Smooth muscle cell (in vitro differentiated cells): Measurements from ENCODE around the gene RASIP1. TPM values are rescaled to one million over a fixed set of nuclear protein-coding genes. Genes with fewer than 3 reads are reported as not detected.
"Not testable (repeated sequence)": the region's sequence is repeated elsewhere in the genome, so short reads cannot be mapped to it uniquely, and the experiment has no call there.

Source experiments
- DNase-seq: peaks from one replicate; lab custom pipeline; 2025; ENCODE audit not compliant: unreplicated experiment; lab: John Stamatoyannopoulos, UW
- H2AFZ ChIP-seq: fragments of 200-600 bp; sonication (generic); 2 replicates; pipeline ENCODE4 v1.6.0; 2016; ENCODE audit warnings: antibody characterized with exemption, low read depth, mild to moderate bottlenecking
- H3F3A ChIP-seq: fragments of 200-600 bp; sonication (generic); 2 replicates; pipeline ENCODE4 v1.6.0; 2017; ENCODE audit warnings: antibody characterized with exemption, low read depth
- H3K27ac ChIP-seq: fragments of 200-600 bp; sonication (generic); 2 replicates; pipeline ENCODE4 v1.5.1; 2016; ENCODE audit warnings: low read depth, mild to moderate bottlenecking
- H3K27me3 ChIP-seq: fragments of 200-600 bp; sonication (generic); 2 replicates; pipeline ENCODE4 v1.6.1; 2016; ENCODE audit warnings: low read depth, mild to moderate bottlenecking
- H3K36me3 ChIP-seq: fragments of 200-600 bp; sonication (generic); 2 replicates; pipeline ENCODE4 v1.5.1; 2016; ENCODE audit warnings: low read depth
- H3K4me1 ChIP-seq: fragments of 200-600 bp; sonication (generic); 2 replicates; pipeline ENCODE4 v1.5.1; 2016; ENCODE audit warnings: low read depth
- H3K4me2 ChIP-seq: fragments of 200-600 bp; sonication (generic); 2 replicates; pipeline ENCODE4 v1.6.0; 2016; ENCODE audit warnings: mild to moderate bottlenecking
- H3K4me3 ChIP-seq: fragments of 200-600 bp; sonication (generic); 2 replicates; pipeline ENCODE4 v1.5.1; 2016; ENCODE audit warnings: mild to moderate bottlenecking
- H3K79me2 ChIP-seq: fragments of 200-600 bp; sonication (generic); 2 replicates; pipeline ENCODE4 v1.6.0; 2016; ENCODE audit warnings: low read depth, mild to moderate bottlenecking
- H3K9ac ChIP-seq: fragments of 200-600 bp; sonication (generic); 2 replicates; pipeline ENCODE4 v1.6.0; 2016; ENCODE audit warnings: low read depth
- H3K9me3 ChIP-seq: fragments of 200-600 bp; sonication (generic); replicated peaks from 2 replicates; pipeline ENCODE4 v1.5.1; 2016; ENCODE audit warnings: low read depth
- H4K20me1 ChIP-seq: fragments of 200-600 bp; sonication (generic); 2 replicates; pipeline ENCODE4 v1.6.0; 2016; ENCODE audit warnings: low read depth
- CTCF ChIP-seq: fragments of 200-600 bp; sonication (generic); IDR thresholded peaks from 2 replicates; pipeline ENCODE4 v1.5.1; 2017; ENCODE audit warnings: borderline replicate concordance, mild to moderate bottlenecking, antibody characterized with exemption; ENCODE audit not compliant: insufficient read depth, poor library complexity, severe bottlenecking
- WGBS: methylation state at CpG from one replicate; pipeline ENCODE4 v1.1.7; 2016; ENCODE audit warnings: low lambda C conversion rate; 5-methylcytosine and 5-hydroxymethylcytosine counted together
- polyA plus RNA-seq: library from polyadenylated mRNA; unstranded; fragments of >200 nt; fragmentation: Nextera tagmentation; extraction: Ambion mirVana; gene quantifications from 2 replicates; pipeline ENCODE4 v1.2.1, GENCODE V29; 2016
- total RNA-seq: library from RNA; depleted of rRNA; stranded (reverse); fragments of >200 nt; gene quantifications from 2 replicates; pipeline ENCODE4 v1.2.3, GENCODE V29; 2014

Gene RASIP1
- total RNA-seq (0.27 and 0.81 TPM in 2 replicates), polyA plus RNA-seq (2.7 and 3.5 TPM in 2 replicates)

DNA sequence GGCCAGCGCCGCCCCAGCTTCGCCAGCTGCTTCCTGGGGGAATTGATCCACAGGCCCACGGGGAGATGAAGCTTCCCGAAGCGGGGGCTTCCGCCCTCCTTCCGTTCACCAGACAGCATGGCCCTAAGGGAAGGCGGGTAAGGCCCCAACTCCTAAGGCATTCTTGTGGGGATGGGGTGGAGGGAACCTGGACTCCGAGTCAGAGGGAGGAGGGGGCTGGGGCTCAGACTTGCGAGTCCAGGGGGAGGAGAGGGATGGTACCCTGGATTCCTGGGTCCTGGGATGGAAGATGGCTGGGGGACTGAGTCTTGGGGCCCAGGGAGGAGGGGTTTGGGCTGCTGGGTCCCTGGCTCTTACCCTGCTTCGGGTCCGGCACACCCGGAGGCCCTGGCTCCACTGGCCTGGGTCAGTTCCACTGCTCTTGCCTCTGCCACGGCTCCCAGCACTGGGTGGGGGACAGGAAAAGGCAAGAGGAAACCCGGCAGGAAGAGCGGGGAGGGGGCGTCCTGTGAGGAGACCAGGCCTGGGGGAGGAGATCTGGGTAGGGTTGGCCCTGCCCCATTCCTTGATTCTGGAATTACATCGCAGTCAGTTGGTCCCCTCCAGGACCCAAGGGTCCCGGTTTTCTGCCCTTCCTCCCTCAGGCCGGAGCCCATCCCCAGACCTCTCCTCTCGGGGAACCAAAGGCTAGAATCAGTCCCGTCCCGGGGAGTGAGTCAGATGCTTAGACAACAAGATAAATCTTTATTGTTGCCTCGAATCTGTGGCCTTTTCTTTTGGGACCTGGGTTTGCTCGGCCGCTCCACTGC, at the start of gene RASIP1:
TSS of gene RASIP1 (minus strand) at position 447 of the 809 bp plus-strand sequence. CDS start at position 119, 328 bp downstream.
- H3K4me1 ChIP-seq: peaks cover 9% of the 10 kb centered on the region
- no peaks in the 10 kb centered on the region for H3K9me3 ChIP-seq
- H3K79me2 ChIP-seq: no peaks in the 10 kb centered on the region
- no peak for DNase-seq
- no peaks in the 10 kb centered on the region for H3K27me3 ChIP-seq
- WGBS: 81% methylated on average over 26 of the region's 27 CpGs
- H3K4me2 ChIP-seq: peak within 1 kb of the TSS; percentile 95
- H4K20me1 ChIP-seq: no peaks in the 10 kb centered on the region
- no peaks in the 10 kb centered on the region for H3F3A ChIP-seq
- peak within 1 kb of the TSS; percentile 75 for H2AFZ ChIP-seq
- no peaks in the 10 kb centered on the region for H3K36me3 ChIP-seq
- TF ChIP-seq CTCF: no peak
- H3K4me3 ChIP-seq: peak within 1 kb of the TSS; percentile 55
- H3K9ac ChIP-seq: no peak within 1 kb of the TSS
- no peak within 1 kb of the TSS for H3K27ac ChIP-seq

- not testable (repeated sequence) for DNase-seq, H3K79me2 ChIP-seq, H3K27me3 ChIP-seq, H2AFZ ChIP-seq, H3K4me1 ChIP-seq, H3K36me3 ChIP-seq, H3K4me3 ChIP-seq, H4K20me1 ChIP-seq, H3K27ac ChIP-seq, H3K9me3 ChIP-seq, H3K9ac ChIP-seq, H3K4me2 ChIP-seq, H3F3A ChIP-seq
- 90% methylated on average over 9 of the region's 9 CpGs for WGBS
Measured at GRCh38 chr19:48787331-48787730, 46.9 kb upstream of the RASIP1 start.

DNA sequence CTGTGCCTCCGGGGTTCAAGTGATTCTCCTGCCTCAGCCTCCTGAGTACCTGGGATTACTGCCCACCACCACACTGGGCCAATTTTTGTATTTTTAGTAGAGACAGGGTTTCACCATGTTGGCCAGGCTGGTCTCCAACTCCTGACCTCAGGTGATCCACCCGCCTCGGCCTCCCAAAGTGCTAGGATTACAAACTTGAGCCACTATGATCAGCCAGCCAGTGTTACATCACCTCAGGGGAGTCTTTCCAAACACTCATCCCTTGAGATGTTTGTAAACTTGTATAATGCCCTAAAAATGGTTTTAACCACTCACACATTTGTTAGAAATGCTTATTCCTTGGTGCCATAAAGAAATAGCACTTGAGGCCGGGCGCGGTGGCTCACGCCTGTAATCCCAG, 46.0 kb upstream of the RASIP1 start:
- H3K9ac ChIP-seq, H3K36me3 ChIP-seq, H3K27ac ChIP-seq, H3K9me3 ChIP-seq, H4K20me1 ChIP-seq, H3K4me2 ChIP-seq, DNase-seq, H2AFZ ChIP-seq, H3K4me1 ChIP-seq, H3F3A ChIP-seq, H3K4me3 ChIP-seq, H3K27me3 ChIP-seq, H3K79me2 ChIP-seq: not testable (repeated sequence)
- 99% methylated on average over 6 of the region's 7 CpGs for WGBS

DNA sequence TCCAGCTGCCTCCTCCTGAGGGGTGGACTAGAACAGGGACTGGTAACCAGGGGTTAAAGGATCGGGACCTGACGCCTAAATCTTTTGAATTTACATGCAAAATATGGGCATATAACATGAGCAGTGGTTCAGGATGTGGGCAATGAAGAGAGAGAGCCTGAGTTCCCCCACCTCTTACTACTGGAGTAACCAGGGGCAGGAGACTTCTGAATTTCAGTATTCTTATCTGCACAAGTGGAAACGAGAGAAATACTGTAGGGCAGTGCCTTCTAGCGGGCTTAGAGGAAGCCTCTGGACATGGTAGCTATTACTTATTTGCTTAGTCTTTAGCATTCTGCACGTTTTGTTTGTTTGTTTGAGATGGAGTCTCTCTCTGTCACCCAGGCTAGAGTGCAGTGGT, 44.1 kb upstream of the RASIP1 start:
- Histone ChIP-seq H3K36me3 (no peaks in the 10 kb centered on the region), H3K4me3 (no peak overlapping the region), H3K4me1 (no peaks in the 10 kb centered on the region), H3K9ac (no peak overlapping the region), H3K9me3 (no peaks in the 10 kb centered on the region), H3K79me2 (no peaks in the 10 kb centered on the region), H3K27ac (no peak overlapping the region), H3F3A (peaks cover 11% of the 10 kb centered on the region), H3K4me2 (no peak overlapping the region), H2AFZ (no peak overlapping the region), H4K20me1 (no peaks in the 10 kb centered on the region), H3K27me3 (no peaks in the 10 kb centered on the region)
- TF ChIP-seq CTCF: no peak
- WGBS: 74% methylated on average over 5 of the region's 5 CpGs
- DNase-seq: no peak
